WTC11 (cell line): Measurements from ENCODE around the gene SMTN. TPM values are rescaled to one million over a fixed set of nuclear protein-coding genes. Genes with fewer than 3 reads are reported as not detected.

Experiments
- ATAC-seq: fragments of 200-7000 bp; cut with Tn5 transposase; 2 replicates; pipeline ENCODE4 v1.10.0; 2021; ENCODE audit warnings: mild to moderate bottlenecking, moderate library complexity
- CTCF ChIA-PET: fragments of 300-600 bp; sonication (Branson Sonifier 250); formaldehyde crosslinking; loops from one replicate; lab custom pipeline; 2021; ENCODE audit warnings: antibody characterized with exemption; lab: Charles Lee
- POLR2A ChIA-PET: fragments of 350-600 bp; sonication (Branson Sonifier 250); formaldehyde crosslinking; loops from one replicate; lab custom pipeline; 2021; ENCODE audit warnings: antibody characterized with exemption; lab: Charles Lee
- DNase-seq: peaks from one replicate; pipeline ENCODE4 v3.0.0; 2021; ENCODE audit warnings: low spot score
- H3K27ac Mint-ChIP-seq: 2 replicates; pipeline ENCODE4 v1.8.0; 2021; ENCODE audit warnings: mixed read lengths
- H3K27me3 Mint-ChIP-seq: 2 replicates; pipeline ENCODE4 v1.8.0; 2021; ENCODE audit warnings: low read depth, mild to moderate bottlenecking, moderate library complexity, mixed read lengths
- H3K36me3 Mint-ChIP-seq: 2 replicates; pipeline ENCODE4 v1.8.0; 2021; ENCODE audit warnings: mixed read lengths
- H3K4me1 Mint-ChIP-seq: 2 replicates; pipeline ENCODE4 v1.8.0; 2022; ENCODE audit warnings: mixed read lengths
- H3K4me3 Mint-ChIP-seq: 2 replicates; pipeline ENCODE4 v1.8.0; 2021; ENCODE audit warnings: mild to moderate bottlenecking, moderate library complexity, mixed read lengths
- H3K9me3 Mint-ChIP-seq: 2 replicates; pipeline ENCODE4 v1.8.0; 2021; ENCODE audit warnings: mixed read lengths
- ELF4 ChIP-seq: sonication (generic); formaldehyde crosslinking; IDR thresholded peaks from 2 replicates; pipeline ENCODE4 v1.8.1; 2022; ENCODE audit warnings: low read depth, mild to moderate bottlenecking, moderate library complexity, missing genetic modification reagents
- GABPB1 ChIP-seq: sonication (generic); formaldehyde crosslinking; IDR thresholded peaks from 2 replicates; pipeline ENCODE4 v1.8.1; 2023; ENCODE audit warnings: mild to moderate bottlenecking, missing genetic modification reagents
- HMGA2 ChIP-seq: fragments of 250-450 bp; sonication (Bioruptor Pico); IDR thresholded peaks from 2 replicates; pipeline ENCODE4 v1.4.0; 2021; ENCODE audit warnings: mild to moderate bottlenecking, moderate library complexity
- IRF2 ChIP-seq: sonication (generic); formaldehyde crosslinking; IDR thresholded peaks from 2 replicates; pipeline ENCODE4 v1.8.0; 2022; ENCODE audit warnings: low read depth, missing genetic modification reagents, borderline replicate concordance
- JUN ChIP-seq: sonication (generic); formaldehyde crosslinking; IDR thresholded peaks from 2 replicates; pipeline ENCODE4 v1.8.0; 2023; ENCODE audit warnings: mild to moderate bottlenecking, missing genetic modification reagents
- NFATC4 ChIP-seq: fragments of 250-450 bp; sonication (Bioruptor Pico); IDR thresholded peaks from 2 replicates; pipeline ENCODE4 v1.9.0; 2021; ENCODE audit warnings: mild to moderate bottlenecking
- NFYB ChIP-seq: sonication (generic); formaldehyde crosslinking; conservative IDR thresholded peaks from 2 replicates; pipeline ENCODE4 v1.8.0; 2022; ENCODE audit warnings: low read depth, missing genetic modification reagents
- SOX15 ChIP-seq: fragments of 250-450 bp; sonication (Bioruptor Pico); IDR thresholded peaks from 2 replicates; pipeline ENCODE4 v1.9.0; 2021; ENCODE audit warnings: mild to moderate bottlenecking
- TEAD1 ChIP-seq: sonication (generic); formaldehyde crosslinking; IDR thresholded peaks from 2 replicates; pipeline ENCODE4 v1.8.0; 2022; ENCODE audit warnings: mild to moderate bottlenecking, missing genetic modification reagents
- TEAD4 ChIP-seq: sonication (generic); formaldehyde crosslinking; IDR thresholded peaks from 2 replicates; pipeline ENCODE4 v1.8.0; 2022; ENCODE audit warnings: mild to moderate bottlenecking, missing genetic modification reagents
- ZNF219 ChIP-seq: sonication (generic); formaldehyde crosslinking; IDR thresholded peaks from 2 replicates; pipeline ENCODE4 v1.8.0; 2023; ENCODE audit warnings: missing genetic modification reagents, mild to moderate bottlenecking, borderline replicate concordance
- ZNF396 ChIP-seq: fragments of 250-450 bp; sonication (Bioruptor Pico); IDR thresholded peaks from 2 replicates; pipeline ENCODE4 v1.8.0; 2021; ENCODE audit warnings: mild to moderate bottlenecking, moderate library complexity, borderline replicate concordance
- total RNA-seq: library from RNA; stranded (reverse); gene quantifications from 3 replicates; pipeline ENCODE4 v1.2.3, GENCODE V29; 2021
- TF ChIP-seq, protein P1 (sequence below): fragments of 200-600 bp; IDR thresholded peaks from 2 replicates; pipeline ENCODE4 v1.8.0; 2022; ENCODE audit warnings: antibody characterized with exemption
- TF ChIP-seq, protein P2 (sequence below): fragments of 250-450 bp; sonication (Bioruptor Pico); conservative IDR thresholded peaks from 2 replicates; pipeline ENCODE4 v1.9.0; 2021; ENCODE audit warnings: mild to moderate bottlenecking
- TF ChIP-seq, protein P3 (sequence below): sonication (generic); formaldehyde crosslinking; IDR thresholded peaks from 2 replicates; pipeline ENCODE4 v1.8.1; 2023; ENCODE audit warnings: mild to moderate bottlenecking, missing genetic modification reagents

The SMTN gene
- total RNA-seq, 1 experiment from 2014 or later, result 34.5 TPM

DNA sequence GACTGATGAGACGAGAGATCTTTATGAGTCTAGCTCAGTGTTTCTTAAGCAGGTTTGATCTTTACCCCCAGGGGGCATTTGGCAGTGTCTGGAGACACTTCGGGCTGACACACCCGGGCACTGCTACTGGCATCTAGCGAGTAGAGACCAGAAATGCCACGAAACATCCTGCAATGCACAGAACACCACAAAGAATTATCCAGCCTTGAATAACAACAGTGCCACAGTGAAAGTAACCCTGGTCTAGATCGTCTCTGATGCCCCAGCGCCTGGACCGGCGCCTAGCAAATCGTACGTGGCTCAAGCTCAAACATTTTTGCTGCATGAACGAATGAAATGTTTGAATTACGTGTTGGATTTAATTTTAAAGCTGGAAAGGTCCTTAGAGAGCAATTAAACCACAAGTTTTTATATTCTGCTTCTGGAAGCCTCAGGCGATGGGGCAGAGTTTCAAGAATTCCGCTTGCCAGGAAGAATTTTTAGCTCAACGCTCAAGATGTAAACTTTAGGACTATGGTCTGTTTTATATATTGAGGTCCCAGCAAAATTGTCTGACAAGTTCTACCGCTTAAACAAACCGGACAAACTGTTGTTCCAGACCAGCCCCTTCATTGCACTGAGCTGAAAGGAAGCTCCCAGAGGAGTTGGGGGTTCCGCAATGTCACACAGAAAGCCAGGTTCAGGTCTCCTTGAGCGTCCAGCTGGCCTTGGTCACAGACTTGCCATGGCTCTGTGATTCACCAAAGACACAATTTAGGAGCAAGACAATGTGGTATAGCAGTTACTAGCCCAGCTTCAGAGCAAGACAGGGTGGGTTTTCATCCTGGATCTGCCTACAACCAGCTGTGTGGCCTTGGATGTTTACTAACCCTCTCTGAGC is 44.2 kb upstream of the SMTN start:
- no peak for DNase-seq
- TF ChIP-seq JUN (CRISPR knock-in tag), result no peak
- TF ChIP-seq TEAD1, result no peak
- TF ChIP-seq SOX15 (CRISPR knock-in tag), result no peak
- Mint-ChIP-seq H3K27me3 (no peaks in the 10 kb centered on the region), H3K4me1 (peaks cover 6% of the 10 kb centered on the region; the same call in 1 of the 2 replicates), H3K36me3 (no peaks in the 10 kb centered on the region), H3K4me3 (no peak overlapping the region), H3K27ac (no peak overlapping the region), H3K9me3 (no peaks in the 10 kb centered on the region)
- POLR2A ChIA-PET, result interaction anchor here (1.1 kb wide), 1 partner anchor 68 kb away, joined by 3 read pairs; the partner anchor contains the start of gene TUG1
- CTCF ChIA-PET, result interaction anchor here (0.7 to 1.6 kb wide), 4 partner anchors 10 to 67 kb away, joined by 3 to 6 read pairs (median 4); partner anchors contain the start of gene SMTN
- no peak for ATAC-seq

DNA sequence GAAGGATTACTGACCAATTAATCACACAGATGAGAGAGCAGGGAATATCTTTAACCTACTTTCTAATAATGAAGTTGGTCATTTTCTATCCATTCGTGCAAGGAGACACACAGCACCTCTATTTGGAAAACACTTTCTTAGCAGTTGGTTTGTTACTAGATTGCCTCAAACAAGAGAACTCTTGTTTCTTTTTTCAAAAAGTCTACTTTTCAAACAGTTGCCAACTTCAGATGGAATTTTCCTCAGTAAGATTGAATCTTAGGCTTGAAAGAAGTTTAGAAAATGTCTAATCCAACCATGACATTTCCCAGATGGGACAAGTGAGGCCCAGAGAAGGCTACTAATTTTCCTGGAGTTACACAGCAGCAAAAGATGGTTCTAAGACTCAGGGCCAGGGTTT is 42.4 kb upstream of the SMTN start:
- Mint-ChIP-seq H3K4me1 (peaks cover 6% of the 10 kb centered on the region; the same call in 1 of the 2 replicates), H3K4me3 (no peak overlapping the region), H3K27me3 (no peaks in the 10 kb centered on the region), H3K9me3 (no peaks in the 10 kb centered on the region), H3K27ac (no peak overlapping the region), H3K36me3 (no peaks in the 10 kb centered on the region)
- POLR2A ChIA-PET, result no interaction called here
- CTCF ChIA-PET, result interaction anchor here (1.3 to 1.4 kb wide), 2 partner anchors 44 to 47 kb away, joined by 3 to 5 read pairs; no protein-coding TSS in a partner anchor
- DNase-seq (no peak), ATAC-seq (no peak)
- TF ChIP-seq, protein P1, sequence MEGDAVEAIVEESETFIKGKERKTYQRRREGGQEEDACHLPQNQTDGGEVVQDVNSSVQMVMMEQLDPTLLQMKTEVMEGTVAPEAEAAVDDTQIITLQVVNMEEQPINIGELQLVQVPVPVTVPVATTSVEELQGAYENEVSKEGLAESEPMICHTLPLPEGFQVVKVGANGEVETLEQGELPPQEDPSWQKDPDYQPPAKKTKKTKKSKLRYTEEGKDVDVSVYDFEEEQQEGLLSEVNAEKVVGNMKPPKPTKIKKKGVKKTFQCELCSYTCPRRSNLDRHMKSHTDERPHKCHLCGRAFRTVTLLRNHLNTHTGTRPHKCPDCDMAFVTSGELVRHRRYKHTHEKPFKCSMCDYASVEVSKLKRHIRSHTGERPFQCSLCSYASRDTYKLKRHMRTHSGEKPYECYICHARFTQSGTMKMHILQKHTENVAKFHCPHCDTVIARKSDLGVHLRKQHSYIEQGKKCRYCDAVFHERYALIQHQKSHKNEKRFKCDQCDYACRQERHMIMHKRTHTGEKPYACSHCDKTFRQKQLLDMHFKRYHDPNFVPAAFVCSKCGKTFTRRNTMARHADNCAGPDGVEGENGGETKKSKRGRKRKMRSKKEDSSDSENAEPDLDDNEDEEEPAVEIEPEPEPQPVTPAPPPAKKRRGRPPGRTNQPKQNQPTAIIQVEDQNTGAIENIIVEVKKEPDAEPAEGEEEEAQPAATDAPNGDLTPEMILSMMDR, result no peak
- TF ChIP-seq ZNF396 (no peak), IRF2 (no peak), ZNF219 (CRISPR knock-in tag) (no peak), TEAD4 (CRISPR knock-in tag) (no peak), NFYB (CRISPR knock-in tag) (no peak), NFATC4 (CRISPR knock-in tag) (no peak), ELF4 (CRISPR knock-in tag) (no peak), GABPB1 (no peak)
- TF ChIP-seq, protein P2, sequence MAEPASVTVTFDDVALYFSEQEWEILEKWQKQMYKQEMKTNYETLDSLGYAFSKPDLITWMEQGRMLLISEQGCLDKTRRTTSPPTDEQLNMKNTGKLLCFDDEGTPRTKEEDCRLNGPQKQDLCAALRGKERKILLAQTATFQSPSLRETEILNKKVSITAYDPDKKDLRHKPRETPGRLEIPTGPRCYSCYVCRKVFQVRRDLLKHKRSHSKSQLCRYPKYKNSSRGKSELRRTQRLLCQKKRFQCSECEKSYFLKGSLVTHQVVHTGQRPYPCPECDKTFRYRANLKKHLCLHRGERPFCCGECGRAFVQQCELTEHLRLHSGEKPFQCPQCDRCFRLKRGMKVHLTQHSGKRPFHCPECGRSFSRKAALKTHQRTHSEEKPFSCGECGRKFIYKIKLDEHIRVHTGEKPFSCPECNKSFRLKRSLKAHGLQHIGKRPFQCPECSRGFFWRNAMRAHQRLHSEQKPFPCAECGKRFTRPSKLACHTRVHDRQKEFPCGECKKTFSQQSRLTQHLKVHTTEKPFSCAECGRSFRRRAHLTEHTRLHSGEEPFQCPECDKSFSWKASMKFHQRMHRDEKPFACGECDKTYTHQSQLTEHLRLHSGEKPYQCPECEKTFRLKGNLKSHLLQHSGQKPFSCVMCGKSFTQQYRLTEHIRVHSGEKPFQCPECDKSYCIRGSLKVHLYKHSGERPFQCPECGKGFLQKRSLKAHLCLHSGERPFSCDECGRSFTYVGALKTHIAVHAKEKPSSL (CRISPR knock-in tag), result no peak
- TF ChIP-seq, protein P3, sequence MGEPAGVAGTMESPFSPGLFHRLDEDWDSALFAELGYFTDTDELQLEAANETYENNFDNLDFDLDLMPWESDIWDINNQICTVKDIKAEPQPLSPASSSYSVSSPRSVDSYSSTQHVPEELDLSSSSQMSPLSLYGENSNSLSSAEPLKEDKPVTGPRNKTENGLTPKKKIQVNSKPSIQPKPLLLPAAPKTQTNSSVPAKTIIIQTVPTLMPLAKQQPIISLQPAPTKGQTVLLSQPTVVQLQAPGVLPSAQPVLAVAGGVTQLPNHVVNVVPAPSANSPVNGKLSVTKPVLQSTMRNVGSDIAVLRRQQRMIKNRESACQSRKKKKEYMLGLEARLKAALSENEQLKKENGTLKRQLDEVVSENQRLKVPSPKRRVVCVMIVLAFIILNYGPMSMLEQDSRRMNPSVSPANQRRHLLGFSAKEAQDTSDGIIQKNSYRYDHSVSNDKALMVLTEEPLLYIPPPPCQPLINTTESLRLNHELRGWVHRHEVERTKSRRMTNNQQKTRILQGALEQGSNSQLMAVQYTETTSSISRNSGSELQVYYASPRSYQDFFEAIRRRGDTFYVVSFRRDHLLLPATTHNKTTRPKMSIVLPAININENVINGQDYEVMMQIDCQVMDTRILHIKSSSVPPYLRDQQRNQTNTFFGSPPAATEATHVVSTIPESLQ (CRISPR knock-in tag), result no peak

DNA sequence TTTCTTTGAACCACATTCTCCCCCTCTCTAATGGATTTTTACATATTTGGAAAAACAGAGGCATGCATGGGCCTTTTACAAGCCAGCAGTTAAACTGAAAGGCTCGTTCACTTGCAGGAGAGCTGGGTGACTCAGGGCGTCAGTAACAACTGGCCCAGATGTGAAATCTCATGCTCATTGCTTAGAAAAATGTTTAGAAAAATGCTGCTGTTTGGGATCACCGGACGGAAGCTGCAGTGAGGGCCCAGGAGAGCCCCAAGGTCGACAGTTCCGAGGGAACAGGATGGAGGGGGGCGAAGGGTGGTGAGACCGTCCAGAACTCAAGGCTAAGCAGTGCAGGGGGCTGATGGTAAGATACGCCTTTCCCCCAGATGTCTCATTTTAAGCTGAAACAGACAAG is 41.7 kb upstream of the SMTN start:
- Mint-ChIP-seq H3K4me3 (no peak overlapping the region), H3K9me3 (no peaks in the 10 kb centered on the region), H3K27me3 (no peaks in the 10 kb centered on the region), H3K27ac (no peak overlapping the region), H3K4me1 (peaks cover 9% of the 10 kb centered on the region), H3K36me3 (no peaks in the 10 kb centered on the region)
- DNase-seq (no peak), ATAC-seq (no peak)
- CTCF ChIA-PET, result interaction anchor here (1.3 to 1.4 kb wide), 2 partner anchors 43 to 46 kb away, joined by 3 to 5 read pairs; no protein-coding TSS in a partner anchor
- TF ChIP-seq HMGA2 (CRISPR knock-in tag) (no peak), GABPB1 (peak; percentile 21; the same call in 1 of the 2 replicates)
- POLR2A ChIA-PET, result no interaction called here
